SK-N-SH (cell line): ENCODE results near the gene PGAP3. TPM values are rescaled to one million over a fixed set of nuclear protein-coding genes. Genes with fewer than 3 reads are reported as not detected.

ENCODE experiments used
- CTCF ChIA-PET: fragments of 300-600, 350-600 bp; formaldehyde crosslinking; extraction: SDS; loops from one replicate; lab custom pipeline; 2021; lab: Yijun Ruan, JAX
- POLR2A ChIA-PET: fragments of 350-600 bp; sonication (Branson Sonifier 250); formaldehyde crosslinking; extraction: SDS; loops from one replicate; lab custom pipeline; 2020; ENCODE audit warnings: antibody characterized with exemption, inconsistent platforms; lab: Yijun Ruan, JAX
- DNase-seq: peaks from one replicate; pipeline ENCODE4 v3.0.0; 2012
- H2AFZ ChIP-seq: fragments of 200-600 bp; sonication (generic); 2 replicates; pipeline ENCODE4 v1.8.1; 2016; ENCODE audit warnings: antibody characterized with exemption, mild to moderate bottlenecking, low read depth
- H3F3A ChIP-seq: fragments of 200-600 bp; sonication (generic); replicated peaks from 2 replicates; pipeline ENCODE3; 2016; ENCODE audit warnings: antibody characterized with exemption, mild to moderate bottlenecking; ENCODE audit not compliant: insufficient read depth
- H3K27ac ChIP-seq, 2 experiments: fragments of 200-500 bp in 1 of 2; fragments of 200-600 bp in 1 of 2; sonication (Bioruptor generic) in 1 of 2; sonication (generic), shearing (Covaris generic) in 1 of 2; 2 replicates each; pipeline versions ENCODE4 v1.5.1 to v1.6.1; 2014 to 2016; ENCODE audit warnings: low read depth in 2 of 2, inconsistent platforms in 1 of 2, low read length in 1 of 2, mild to moderate bottlenecking in 1 of 2, mixed read lengths in 1 of 2
- H3K27me3 ChIP-seq: fragments of 200-600 bp; sonication (generic), shearing (Covaris generic); 2 replicates; pipeline ENCODE4 v1.6.1; 2016; ENCODE audit warnings: mixed run types; ENCODE audit not compliant: insufficient read depth
- H3K36me3 ChIP-seq, 2 experiments: fragments of 200-500 bp in 1 of 2; fragments of 200-600 bp in 1 of 2; sonication (Bioruptor generic) in 1 of 2; sonication (generic) in 1 of 2; replicated peaks in 1 of 2; 2 replicates each; pipeline versions ENCODE3 to v1.5.1; 2014 to 2016; ENCODE audit warnings: low read length in 1 of 2, mild to moderate bottlenecking in 1 of 2; ENCODE audit not compliant: insufficient read depth in 2 of 2, control insufficient read depth in 1 of 2
- H3K4me1 ChIP-seq, 2 experiments: fragments of 200-500 bp in 1 of 2; fragments of 200-600 bp in 1 of 2; sonication (Bioruptor generic) in 1 of 2; sonication (generic), shearing (Covaris generic) in 1 of 2; 2 replicates each; pipeline versions ENCODE4 v1.5.1 to v1.6.1; 2014 to 2016; ENCODE audit warnings: low read depth in 1 of 2, low read length in 1 of 2, mixed run types in 1 of 2; ENCODE audit not compliant: insufficient read depth in 2 of 2, control insufficient read depth in 1 of 2
- H3K4me2 ChIP-seq: fragments of 200-600 bp; sonication (generic), shearing (Covaris generic); 2 replicates; pipeline ENCODE4 v1.6.1; 2017; ENCODE audit warnings: mixed run types
- H3K4me3 ChIP-seq, 2 experiments: fragments of 200-500 bp in 1 of 2; fragments of 200-600 bp in 1 of 2; sonication (Bioruptor generic) in 1 of 2; sonication (generic), shearing (Covaris generic) in 1 of 2; 2 replicates each; pipeline versions ENCODE4 v1.5.1 to v1.8.1; 2014 to 2016; ENCODE audit warnings: low read depth in 2 of 2, inconsistent platforms in 1 of 2, low read length in 1 of 2, mild to moderate bottlenecking in 1 of 2, mixed read lengths in 1 of 2, moderate library complexity in 1 of 2
- H3K79me2 ChIP-seq: fragments of 200-600 bp; sonication (generic); 2 replicates; pipeline ENCODE4 v1.8.1; 2017; ENCODE audit warnings: mild to moderate bottlenecking; ENCODE audit not compliant: insufficient read depth
- H3K9ac ChIP-seq: fragments of 200-600 bp; sonication (generic); 2 replicates; pipeline ENCODE4 v1.6.1; 2017; ENCODE audit warnings: mixed run types
- H3K9me2 ChIP-seq: fragments of 200-600 bp; sonication (generic); 2 replicates; pipeline ENCODE4 v1.6.1; 2017; ENCODE audit warnings: mixed run types
- H3K9me3 ChIP-seq: fragments of 200-600 bp; sonication (generic); 2 replicates; pipeline ENCODE4 v1.6.1; 2017; ENCODE audit warnings: mixed run types, mild to moderate bottlenecking, moderate library complexity
- H4K20me1 ChIP-seq: fragments of 200-600 bp; sonication (generic); 2 replicates; pipeline ENCODE4 v1.6.1; 2017; ENCODE audit warnings: mild to moderate bottlenecking, mixed run types; ENCODE audit not compliant: insufficient read depth
- CHD2 ChIP-seq: fragments of 150-350 bp; IDR thresholded peaks from 2 replicates; pipeline ENCODE4 v1.6.1; 2018; ENCODE audit warnings: low read length; ENCODE audit not compliant: partially characterized antibody
- CTCF ChIP-seq: fragments of 200-600 bp; sonication (generic); IDR thresholded peaks from 2 replicates; pipeline ENCODE4 v1.6.1; 2017; ENCODE audit warnings: antibody characterized with exemption, mild to moderate bottlenecking, moderate library complexity
- EP300 ChIP-seq, 2 experiments: IDR thresholded peaks; 2 replicates each; pipeline versions ENCODE4 v1.4.0 to v1.6.1; 2012; ENCODE audit warnings: borderline replicate concordance in 1 of 2, low read depth in 1 of 2, low read length in 1 of 2
- EZH2phosphoT487 ChIP-seq: fragments of 200-600 bp; sonication (generic); IDR thresholded peaks from 2 replicates; pipeline ENCODE4 v1.6.1; 2017; ENCODE audit warnings: low read depth, mixed run types, mild to moderate bottlenecking, antibody characterized with exemption, moderate library complexity, borderline replicate concordance
- FOSL2 ChIP-seq: IDR thresholded peaks from 2 replicates; pipeline ENCODE4 v1.4.0; 2012; ENCODE audit warnings: low read depth, mild to moderate bottlenecking, moderate library complexity, borderline replicate concordance
- GABPA ChIP-seq: IDR thresholded peaks from 2 replicates; pipeline ENCODE4 v1.4.0; 2012; ENCODE audit warnings: low read depth, mild to moderate bottlenecking
- IRF3 ChIP-seq: fragments of 150-350 bp; IDR thresholded peaks from 2 replicates; pipeline ENCODE4 v1.6.1; 2016; ENCODE audit warnings: mild to moderate bottlenecking, low read depth, low read length
- RCOR1 ChIP-seq: fragments of 150-350 bp; IDR thresholded peaks from 2 replicates; pipeline ENCODE4 v1.6.1; 2017; ENCODE audit warnings: antibody characterized with exemption, low read length
- SMC3 ChIP-seq: IDR thresholded peaks from 2 replicates; pipeline ENCODE4 v1.6.1; 2012; ENCODE audit warnings: low read depth, low read length, improper control_type of control experiment
- TAF1 ChIP-seq: IDR thresholded peaks from 2 replicates; pipeline ENCODE4 v1.6.1; 2012; ENCODE audit warnings: low read depth, mild to moderate bottlenecking, low read length, moderate library complexity, borderline replicate concordance
- TEAD4 ChIP-seq: IDR thresholded peaks from 2 replicates; pipeline ENCODE4 v1.4.0; 2012; ENCODE audit warnings: mild to moderate bottlenecking, borderline replicate concordance; ENCODE audit not compliant: insufficient read depth
- ZBTB33 ChIP-seq: IDR thresholded peaks from 2 replicates; pipeline ENCODE4 v1.4.0; 2012; ENCODE audit warnings: low read depth, borderline replicate concordance
- WGBS: methylation state at CpG from one replicate; pipeline ENCODE4 v1.1.6; 2017; ENCODE audit warnings: low lambda C conversion rate; 5-methylcytosine and 5-hydroxymethylcytosine counted together
- polyA plus RNA-seq, 3 experiments: library from polyadenylated mRNA; depleted of rRNA; stranded (reverse); fragments of >200 nt; gene quantifications; 2 replicates each; pipeline ENCODE4 v1.2.3, GENCODE V29; 2012
- TF ChIP-seq, protein P1 (sequence below): fragments of 150-350 bp; IDR thresholded peaks from 2 replicates; pipeline ENCODE4 v1.6.1; 2017; ENCODE audit warnings: antibody characterized with exemption, low read length, low read depth, borderline replicate concordance

Gene PGAP3
- polyA plus RNA-seq, 1 of the 3 experiments (the other 2 are of a cell fraction) = 20.9 TPM

GRCh38 chr17:39704821-39705551 lies 17.1 kb upstream of the PGAP3 start:
- 73% methylated on average over 8 of the region's 11 CpGs for WGBS
- TF ChIP-seq, protein P1, sequence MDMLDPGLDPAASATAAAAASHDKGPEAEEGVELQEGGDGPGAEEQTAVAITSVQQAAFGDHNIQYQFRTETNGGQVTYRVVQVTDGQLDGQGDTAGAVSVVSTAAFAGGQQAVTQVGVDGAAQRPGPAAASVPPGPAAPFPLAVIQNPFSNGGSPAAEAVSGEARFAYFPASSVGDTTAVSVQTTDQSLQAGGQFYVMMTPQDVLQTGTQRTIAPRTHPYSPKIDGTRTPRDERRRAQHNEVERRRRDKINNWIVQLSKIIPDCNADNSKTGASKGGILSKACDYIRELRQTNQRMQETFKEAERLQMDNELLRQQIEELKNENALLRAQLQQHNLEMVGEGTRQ = no peak
- TF ChIP-seq TEAD4 = no peak
- no peak for TF ChIP-seq IRF3
- TF ChIP-seq GABPA = no peak
- TF ChIP-seq TAF1 = no peak
- TF ChIP-seq CTCF = peak; percentile 17; the same call in 1 of the 2 replicates
- no peak for TF ChIP-seq SMC3
- ChIA-PET POLR2A (interaction anchor here (0.6 kb wide), 1 partner anchor 8 kb away, joined by 4 read pairs; no protein-coding TSS in a partner anchor), CTCF (interaction anchor here (0.6 to 1.6 kb wide), 3 partner anchors 9 to 81 kb away, joined by 3 to 6 read pairs (median 3); partner anchors contain the start of gene MIEN1)
- Histone ChIP-seq H3K36me3 (no peaks in the 10 kb centered on the region), H3K27ac (no peak overlapping the region), H3K9ac (no peak overlapping the region), H3K4me3 (no peak overlapping the region), H3K9me2 (no peaks in the 10 kb centered on the region), H3K4me2 (no peak overlapping the region), H3K4me1 (no peaks in the 10 kb centered on the region), H3K27me3 (no peaks in the 10 kb centered on the region; the same call in 1 of the 2 replicates), H4K20me1 (no peaks in the 10 kb centered on the region), H3F3A (no peaks in the 10 kb centered on the region), H3K79me2 (no peaks in the 10 kb centered on the region), H3K9me3 (no peaks in the 10 kb centered on the region), H2AFZ (no peak overlapping the region)
- DNase-seq = no peak

GRCh38 chr17:39703913-39704312 lies 16.1 kb upstream of the PGAP3 start:
- Histone ChIP-seq H3K9me2 (no peaks in the 10 kb centered on the region), H3K36me3 (no peaks in the 10 kb centered on the region), H3K79me2 (no peaks in the 10 kb centered on the region), H3K4me1 (no peaks in the 10 kb centered on the region), H3K4me3 (no peak overlapping the region), H3F3A (no peaks in the 10 kb centered on the region), H2AFZ (no peak overlapping the region), H3K9me3 (no peaks in the 10 kb centered on the region), H3K4me2 (no peak overlapping the region), H3K27ac (no peak overlapping the region), H3K9ac (no peak overlapping the region), H4K20me1 (no peaks in the 10 kb centered on the region), H3K27me3 (no peaks in the 10 kb centered on the region)
- 82% methylated on average over 5 of the region's 5 CpGs for WGBS
- ChIA-PET POLR2A (no interaction called here), CTCF (interaction anchor here (1.6 kb wide), 1 partner anchor 27 kb away, joined by 6 read pairs; the partner anchor contains the start of gene MIEN1)
- no peak for DNase-seq
- TF ChIP-seq, protein P1 = no peak
- TF ChIP-seq CTCF = no peak
- TF ChIP-seq ZBTB33 = no peak
- no peak for TF ChIP-seq CHD2
- TF ChIP-seq EZH2phosphoT487 = no peak
- no peak for TF ChIP-seq FOSL2
- no peak for TF ChIP-seq RCOR1
- TF ChIP-seq EP300 (IDR thresholded peaks at IDR 0.05; ENCODE audit: borderline replicate concordance in 1 of 2, low read depth in 1 of 2, low read length in 1 of 2) = no peak
